ENCODE data around the gene TRAF3. TPM values are rescaled to one million over a fixed set of nuclear protein-coding genes. Genes with fewer than 3 reads are reported as not detected.

The TRAF3 gene
- total RNA-seq, 1 donor from 2014 or later = 32.3 TPM

- TF ChIP-seq CTCF (IDR thresholded peaks at IDR 0.05; ENCODE audit: insufficient read depth, low read length, poor library complexity, severe bottlenecking) = no peak
- no peak for DNase-seq (ENCODE audit: low read depth)
- no peaks in the 10 kb centered on the region for H3K36me3 ChIP-seq (ENCODE audit: control insufficient read depth, insufficient read depth, low read length)
- no peaks in the 10 kb centered on the region for H3K27me3 ChIP-seq (ENCODE audit: control insufficient read depth, insufficient read depth, low read length)
- H3K4me3 ChIP-seq (ENCODE audit: low read depth, low read length) = no peak overlapping the region
Observed at GRCh38 chr14:102897299-102898027, 120.2 kb downstream of the TRAF3 start.

- Histone ChIP-seq H3K4me3 (ENCODE audit: low read depth, low read length) (no peak overlapping the region), H3K27me3 (ENCODE audit: control insufficient read depth, insufficient read depth, low read length) (no peaks in the 10 kb centered on the region), H3K36me3 (ENCODE audit: control insufficient read depth, insufficient read depth, low read length) (no peaks in the 10 kb centered on the region)
- no peak for DNase-seq (ENCODE audit: low read depth)
- TF ChIP-seq CTCF (IDR thresholded peaks at IDR 0.05; ENCODE audit: insufficient read depth, low read length, poor library complexity, severe bottlenecking) = no peak
Observed at GRCh38 chr14:102898298-102898697, 121.0 kb downstream of the TRAF3 start.

- H3K36me3 ChIP-seq (ENCODE audit: control insufficient read depth, insufficient read depth, low read length) = no peaks in the 10 kb centered on the region
- DNase-seq (ENCODE audit: low read depth) = no peak
- TF ChIP-seq CTCF (IDR thresholded peaks at IDR 0.05; ENCODE audit: insufficient read depth, low read length, poor library complexity, severe bottlenecking) = no peak
- H3K27me3 ChIP-seq (ENCODE audit: control insufficient read depth, insufficient read depth, low read length) = no peaks in the 10 kb centered on the region
- no peak overlapping the region for H3K4me3 ChIP-seq (ENCODE audit: low read depth, low read length)
Observed at GRCh38 chr14:102898776-102899515, 121.7 kb downstream of the TRAF3 start.

- Histone ChIP-seq H3K36me3 (ENCODE audit: control insufficient read depth, insufficient read depth, low read length) (no peaks in the 10 kb centered on the region), H3K4me3 (ENCODE audit: low read depth, low read length) (no peak overlapping the region), H3K27me3 (ENCODE audit: control insufficient read depth, insufficient read depth, low read length) (no peaks in the 10 kb centered on the region)
- no peak for TF ChIP-seq CTCF (IDR thresholded peaks at IDR 0.05; ENCODE audit: insufficient read depth, low read length, poor library complexity, severe bottlenecking)
- no peak for DNase-seq (ENCODE audit: low read depth)
Observed at GRCh38 chr14:102899516-102899900, 122.3 kb downstream of the TRAF3 start.

- Histone ChIP-seq H3K27me3 (ENCODE audit: control insufficient read depth, insufficient read depth, low read length) (no peaks in the 10 kb centered on the region), H3K36me3 (ENCODE audit: control insufficient read depth, insufficient read depth, low read length) (no peaks in the 10 kb centered on the region), H3K4me3 (ENCODE audit: low read depth, low read length) (no peak overlapping the region)
- no peak for TF ChIP-seq CTCF (IDR thresholded peaks at IDR 0.05; ENCODE audit: insufficient read depth, low read length, poor library complexity, severe bottlenecking)
- DNase-seq (ENCODE audit: low read depth) = no peak
Observed at GRCh38 chr14:102900631-102901571, 123.7 kb downstream of the TRAF3 start.

All from kidney epithelial cell (primary cell).